Upper lobe of left lung (tissue), 4 donors: Measurements from ENCODE around the gene GSG1L2.

ENCODE experiments used
- POLR2A ChIP-seq, 4 donors: fragments of 450-650 bp; IDR thresholded peaks; one replicate each; pipeline ENCODE4 v1.5.1; 2016 to 2017; ENCODE audit warnings: antibody characterized with exemption in 4 of 4, mild to moderate bottlenecking in 2 of 4
- TF ChIP-seq, protein P1 (sequence below), 6 experiments: fragments of 450-650 bp in 4 of 6; fragments of 200-600 bp in 2 of 6; sonication (generic) in 2 of 6; IDR thresholded peaks; one replicate each; pipeline ENCODE4 v1.5.1; 2016 to 2019; ENCODE audit warnings: antibody characterized with exemption in 6 of 6

DNA sequence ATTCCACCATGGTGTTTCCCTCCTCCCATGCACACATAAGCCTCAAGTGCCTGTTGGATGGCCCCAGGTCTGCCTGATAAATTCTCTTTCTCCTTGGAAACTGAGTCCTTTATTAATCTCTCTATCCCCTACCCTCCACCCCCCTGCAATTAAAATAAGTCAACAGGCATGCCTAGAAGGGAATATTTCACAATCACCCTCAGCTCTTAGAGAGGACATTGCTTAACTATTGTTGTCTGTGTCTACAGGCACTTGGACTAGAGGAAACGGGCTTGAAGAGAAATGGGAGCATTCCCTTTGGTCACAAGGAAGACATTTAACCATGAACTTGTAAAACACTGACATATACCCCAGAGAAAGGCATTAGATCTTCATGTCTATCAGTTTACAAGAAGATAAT lies 43.7 kb upstream of the GSG1L2 start:
- TF ChIP-seq POLR2A (IDR thresholded peaks at IDR 0.05) = no peak
- TF ChIP-seq, protein P1, sequence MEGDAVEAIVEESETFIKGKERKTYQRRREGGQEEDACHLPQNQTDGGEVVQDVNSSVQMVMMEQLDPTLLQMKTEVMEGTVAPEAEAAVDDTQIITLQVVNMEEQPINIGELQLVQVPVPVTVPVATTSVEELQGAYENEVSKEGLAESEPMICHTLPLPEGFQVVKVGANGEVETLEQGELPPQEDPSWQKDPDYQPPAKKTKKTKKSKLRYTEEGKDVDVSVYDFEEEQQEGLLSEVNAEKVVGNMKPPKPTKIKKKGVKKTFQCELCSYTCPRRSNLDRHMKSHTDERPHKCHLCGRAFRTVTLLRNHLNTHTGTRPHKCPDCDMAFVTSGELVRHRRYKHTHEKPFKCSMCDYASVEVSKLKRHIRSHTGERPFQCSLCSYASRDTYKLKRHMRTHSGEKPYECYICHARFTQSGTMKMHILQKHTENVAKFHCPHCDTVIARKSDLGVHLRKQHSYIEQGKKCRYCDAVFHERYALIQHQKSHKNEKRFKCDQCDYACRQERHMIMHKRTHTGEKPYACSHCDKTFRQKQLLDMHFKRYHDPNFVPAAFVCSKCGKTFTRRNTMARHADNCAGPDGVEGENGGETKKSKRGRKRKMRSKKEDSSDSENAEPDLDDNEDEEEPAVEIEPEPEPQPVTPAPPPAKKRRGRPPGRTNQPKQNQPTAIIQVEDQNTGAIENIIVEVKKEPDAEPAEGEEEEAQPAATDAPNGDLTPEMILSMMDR (IDR thresholded peaks at IDR 0.05) = no peak
